Skeletal muscle tissue (tissue), 4 donors: ENCODE results near the gene KITLG. TPM values are rescaled to one million over a fixed set of nuclear protein-coding genes. Genes with fewer than 3 reads are reported as not detected.

Experiments
- H3K27ac ChIP-seq: one replicate; pipeline ENCODE4 v1.7.0; 2013; ENCODE audit warnings: mild to moderate bottlenecking, low read depth, low read length, inconsistent platforms
- H3K27me3 ChIP-seq, 3 donors: one replicate each; pipeline ENCODE4 v1.7.0; 2013; ENCODE audit warnings: low read length in 3 of 3; ENCODE audit not compliant: control insufficient read depth in 3 of 3, insufficient read depth in 3 of 3
- H3K36me3 ChIP-seq, 3 donors: one replicate each; pipeline ENCODE4 v1.7.0; 2013; ENCODE audit warnings: low read length in 3 of 3; ENCODE audit not compliant: control insufficient read depth in 3 of 3, insufficient read depth in 3 of 3
- H3K4me1 ChIP-seq, 3 donors: one replicate each; pipeline ENCODE4 v1.7.0; 2013; ENCODE audit warnings: low read length in 3 of 3, mild to moderate bottlenecking in 3 of 3; ENCODE audit not compliant: control insufficient read depth in 3 of 3, insufficient read depth in 3 of 3
- H3K4me3 ChIP-seq, 3 donors: one replicate each; pipeline ENCODE4 v1.7.0; 2013; ENCODE audit warnings: low read length in 3 of 3
- H3K9ac ChIP-seq, 3 donors: one replicate each; pipeline ENCODE4 v1.7.0; 2013; ENCODE audit warnings: low read length in 3 of 3, mild to moderate bottlenecking in 3 of 3, moderate library complexity in 2 of 3, low read depth in 1 of 3
- H3K9me3 ChIP-seq, 3 donors: one replicate each; pipeline ENCODE4 v1.7.0; 2013; ENCODE audit warnings: low read length in 3 of 3; ENCODE audit not compliant: control insufficient read depth in 3 of 3
- total RNA-seq: library from RNA; depleted of rRNA; stranded (reverse); fragments of >200 nt; gene quantifications from one replicate; pipeline ENCODE4 v1.2.3, GENCODE V29; 2014
- donor health status: Osteomylitis.

Gene KITLG
- total RNA-seq, 1 donor from 2014 or later, result 14.6 TPM

DNA sequence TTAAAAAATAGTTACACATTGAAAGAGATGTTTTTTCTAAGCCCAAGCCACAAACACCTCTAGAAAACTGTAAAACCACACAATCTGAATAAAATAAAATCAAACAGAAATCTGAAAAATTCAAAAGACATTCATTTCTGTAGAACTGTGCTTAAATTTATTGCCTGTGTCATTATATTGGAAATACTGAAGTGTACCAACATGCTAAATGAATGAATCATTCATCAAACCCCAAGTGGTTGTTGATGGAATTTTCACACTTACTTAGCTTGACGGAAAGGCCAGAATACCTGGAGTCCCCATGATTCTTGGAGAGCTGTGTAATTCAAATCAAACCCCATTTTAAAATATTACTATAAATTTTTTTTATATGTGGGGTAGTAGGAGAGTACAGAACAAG is 2.7 kb downstream of the KITLG start:
- Histone ChIP-seq H3K9me3 (no peaks in the 10 kb centered on the region), H3K27ac (no peak overlapping the region), H3K4me1 (peaks cover 7 to 22% (median 11%) of the 10 kb centered on the region in 3 donors), H3K9ac (no peak overlapping the region), H3K36me3 (no peaks in the 10 kb centered on the region), H3K27me3 (no peaks in the 10 kb centered on the region), H3K4me3 (peak overlapping the region in 1 of 3 donors; percentile 3)

- H3K9ac ChIP-seq, result no peak overlapping the region
- no peak overlapping the region for H3K4me3 ChIP-seq
- no peak overlapping the region for H3K27ac ChIP-seq
- peaks cover 7 to 22% (median 11%) of the 10 kb centered on the region in 3 donors for H3K4me1 ChIP-seq
- no peaks in the 10 kb centered on the region for H3K9me3 ChIP-seq
- H3K27me3 ChIP-seq, result no peaks in the 10 kb centered on the region
- H3K36me3 ChIP-seq, result no peaks in the 10 kb centered on the region
These were observed 3.4 kb downstream of the KITLG start for GRCh38 chr12:88576866-88577265.

- H3K27me3 ChIP-seq, result no peaks in the 10 kb centered on the region
- H3K4me3 ChIP-seq, result no peak overlapping the region
- H3K36me3 ChIP-seq, result no peaks in the 10 kb centered on the region
- H3K9me3 ChIP-seq, result no peaks in the 10 kb centered on the region
- peaks cover 7 to 20% (median 11%) of the 10 kb centered on the region in 3 donors for H3K4me1 ChIP-seq
- H3K9ac ChIP-seq, result no peak overlapping the region
- H3K27ac ChIP-seq, result no peak overlapping the region
These were observed 4.8 kb downstream of the KITLG start for GRCh38 chr12:88575361-88575970.

DNA sequence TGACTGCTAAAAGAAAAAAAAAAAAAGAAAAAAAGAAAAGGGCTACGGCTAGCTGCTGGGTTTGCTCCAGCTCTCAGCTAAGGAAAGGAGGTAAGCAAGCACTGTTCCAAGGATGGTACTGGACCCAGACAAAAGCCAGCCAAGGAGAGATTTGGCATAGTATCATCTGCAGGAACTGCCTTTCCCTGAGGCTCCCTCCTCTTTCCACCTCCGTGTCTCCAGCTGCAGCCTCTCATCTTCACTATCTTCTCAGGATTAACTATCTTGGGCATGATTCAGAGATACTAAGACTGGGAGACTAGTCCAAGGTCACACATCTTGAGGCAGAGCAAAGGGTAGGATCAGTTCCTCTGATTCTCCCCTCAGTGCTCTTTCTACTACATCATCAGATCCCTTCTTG is 6.0 kb downstream of the KITLG start:
- Histone ChIP-seq H3K9me3 (no peaks in the 10 kb centered on the region), H3K27ac (no peak overlapping the region), H3K27me3 (no peaks in the 10 kb centered on the region), H3K4me3 (no peak overlapping the region), H3K36me3 (no peaks in the 10 kb centered on the region), H3K4me1 (peaks cover 7 to 16% (median 10%) of the 10 kb centered on the region in 3 donors), H3K9ac (no peak overlapping the region)

- no peaks in the 10 kb centered on the region for H3K9me3 ChIP-seq
- peaks cover 0 to 9% (median 5%) of the 10 kb centered on the region in 3 donors for H3K4me1 ChIP-seq
- H3K27ac ChIP-seq, result no peak overlapping the region
- no peak overlapping the region for H3K9ac ChIP-seq
- no peaks in the 10 kb centered on the region for H3K27me3 ChIP-seq
- H3K4me3 ChIP-seq, result no peak overlapping the region
- no peaks in the 10 kb centered on the region for H3K36me3 ChIP-seq
These were observed 6.7 kb downstream of the KITLG start for GRCh38 chr12:88573583-88573982.

- no peaks in the 10 kb centered on the region for H3K36me3 ChIP-seq
- no peak overlapping the region for H3K4me3 ChIP-seq
- H3K4me1 ChIP-seq, result peaks cover 0 to 4% (median 0%) of the 10 kb centered on the region in 3 donors
- H3K27me3 ChIP-seq, result no peaks in the 10 kb centered on the region
- no peak overlapping the region for H3K9ac ChIP-seq
- no peak overlapping the region for H3K27ac ChIP-seq
- H3K9me3 ChIP-seq, result no peaks in the 10 kb centered on the region
These were observed 7.3 kb downstream of the KITLG start for GRCh38 chr12:88572781-88573549.

GRCh38 chr12:88571543-88571942 is 8.7 kb downstream of the KITLG start:
- H3K9me3 ChIP-seq, result no peaks in the 10 kb centered on the region
- H3K36me3 ChIP-seq, result no peaks in the 10 kb centered on the region
- no peak overlapping the region for H3K4me3 ChIP-seq
- H3K27me3 ChIP-seq, result no peaks in the 10 kb centered on the region
- H3K9ac ChIP-seq, result no peak overlapping the region
- peaks cover 0 to 4% (median 0%) of the 10 kb centered on the region in 3 donors for H3K4me1 ChIP-seq
- no peak overlapping the region for H3K27ac ChIP-seq

- Histone ChIP-seq H3K9me3 (no peaks in the 10 kb centered on the region), H3K36me3 (no peaks in the 10 kb centered on the region), H3K4me3 (no peak overlapping the region), H3K9ac (no peak overlapping the region), H3K27ac (no peak overlapping the region), H3K27me3 (no peaks in the 10 kb centered on the region), H3K4me1 (peaks cover 0 to 4% (median 0%) of the 10 kb centered on the region in 3 donors)
These were observed 10.2 kb downstream of the KITLG start for GRCh38 chr12:88570103-88570502.

DNA sequence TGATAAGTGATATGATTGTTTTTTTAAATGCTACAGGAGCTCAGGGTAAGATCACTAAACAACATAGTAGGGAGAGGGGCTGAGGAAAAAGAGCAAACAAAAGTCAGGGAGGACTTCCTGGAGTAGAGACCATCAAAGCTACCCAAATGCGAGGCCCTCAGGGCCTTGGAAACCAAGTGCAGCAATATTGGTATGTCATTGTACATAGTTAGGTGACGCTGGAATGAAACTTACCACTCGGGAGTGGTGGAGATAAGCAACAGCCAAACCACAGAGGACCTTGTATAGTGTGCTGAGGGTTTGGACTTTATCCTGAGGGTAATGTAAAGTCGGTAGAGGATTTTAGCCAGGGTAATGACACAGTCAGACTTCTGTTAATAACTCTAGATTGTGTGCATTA is 13.8 kb downstream of the KITLG start:
- Histone ChIP-seq H3K9me3 (no peaks in the 10 kb centered on the region), H3K27me3 (no peaks in the 10 kb centered on the region), H3K9ac (no peak overlapping the region), H3K4me1 (no peaks in the 10 kb centered on the region), H3K27ac (no peak overlapping the region), H3K36me3 (no peaks in the 10 kb centered on the region), H3K4me3 (no peak overlapping the region)

DNA sequence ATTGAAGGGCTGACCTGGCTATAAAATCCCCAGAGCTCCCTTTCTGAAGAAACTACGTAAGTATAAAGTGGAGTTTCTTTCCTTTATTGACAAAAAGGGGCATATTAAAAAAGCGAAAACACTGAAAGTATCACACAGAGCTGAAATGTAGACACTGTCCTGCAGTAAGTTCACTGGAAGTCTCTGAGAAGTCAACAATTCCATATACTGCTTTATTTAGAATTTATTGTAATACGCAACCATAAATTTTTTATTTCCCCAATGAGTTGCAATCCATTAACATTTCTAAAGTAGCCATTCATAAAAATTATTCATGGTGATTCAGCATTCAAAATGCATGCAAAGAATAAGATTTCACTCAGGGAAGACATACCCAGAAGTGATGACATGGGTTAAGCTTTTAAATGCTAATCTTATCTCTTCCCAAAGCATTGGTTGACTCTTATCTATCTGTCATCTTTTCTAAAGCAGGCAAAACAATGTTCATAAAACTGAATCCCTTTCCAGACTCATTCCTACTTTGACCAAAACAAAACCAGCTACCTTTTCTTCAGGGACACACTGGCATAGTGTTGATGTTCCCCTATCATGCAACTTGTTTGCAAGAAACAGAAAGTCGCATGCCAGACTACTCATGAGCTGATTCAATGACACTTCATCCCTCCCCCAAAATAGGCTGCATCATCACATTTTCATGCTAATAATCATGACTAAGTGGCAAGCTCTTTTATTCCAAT is 17.3 kb downstream of the KITLG start:
- Histone ChIP-seq H3K27ac (no peak overlapping the region), H3K4me1 (no peaks in the 10 kb centered on the region), H3K9ac (no peak overlapping the region), H3K4me3 (no peak overlapping the region), H3K9me3 (no peaks in the 10 kb centered on the region), H3K36me3 (no peaks in the 10 kb centered on the region), H3K27me3 (no peaks in the 10 kb centered on the region)
